HepG2 (cell line): ENCODE data around the gene TSGA10. TPM values are rescaled to one million over a fixed set of nuclear protein-coding genes. Genes with fewer than 3 reads are reported as not detected.

Source experiments
- ATF7-NPFF ChIP-seq: sonication (generic); formaldehyde crosslinking; IDR thresholded peaks from 2 replicates; pipeline ENCODE4 v1.8.1; 2023; ENCODE audit warnings: mild to moderate bottlenecking, low read depth, missing genetic modification reagents, moderate library complexity
- E2F1 ChIP-seq: sonication (generic); formaldehyde crosslinking; IDR thresholded peaks from 2 replicates; pipeline ENCODE4 v1.5.0; 2020; ENCODE audit warnings: missing genetic modification reagents
- HINFP ChIP-seq: sonication (generic); formaldehyde crosslinking; IDR thresholded peaks from 2 replicates; pipeline ENCODE4 v1.4.0; 2020; ENCODE audit warnings: low read depth, mild to moderate bottlenecking, missing genetic modification reagents
- IKZF5 ChIP-seq: IDR thresholded peaks from 2 replicates; pipeline ENCODE4 v1.6.1; 2018; ENCODE audit warnings: missing genetic modification reagents, mild to moderate bottlenecking, missing compliant biosample characterization
- KDM3A ChIP-seq: IDR thresholded peaks from 2 replicates; pipeline ENCODE4 v1.6.1; 2018; ENCODE audit warnings: low read depth, missing compliant biosample characterization
- PCBP2 ChIP-seq: fragments of 200-400 bp; formaldehyde crosslinking; optimal IDR thresholded peaks from 2 replicates; pipeline ENCODE3; 2018; ENCODE audit warnings: low read length, low read depth; ENCODE audit not compliant: poor library complexity, severe bottlenecking
- PLSCR1 ChIP-seq: sonication (generic); formaldehyde crosslinking; IDR thresholded peaks from 2 replicates; pipeline ENCODE4 v1.5.0; 2020; ENCODE audit warnings: missing genetic modification reagents, mild to moderate bottlenecking, borderline replicate concordance
- POLR2AphosphoS5 ChIP-seq: IDR thresholded peaks from 2 replicates; pipeline ENCODE4 v1.6.1; 2012; ENCODE audit warnings: low read depth, low read length
- ZNF543 ChIP-seq: sonication (generic); formaldehyde crosslinking; IDR thresholded peaks from 2 replicates; pipeline ENCODE4 v1.4.0; 2020; ENCODE audit warnings: mild to moderate bottlenecking, missing genetic modification reagents
- ZNF747 ChIP-seq: sonication (generic); formaldehyde crosslinking; IDR thresholded peaks from 2 replicates; pipeline ENCODE4 v1.8.1; 2023; ENCODE audit warnings: missing genetic modification reagents, mild to moderate bottlenecking, borderline replicate concordance
- ZNF816 ChIP-seq: sonication (generic); formaldehyde crosslinking; IDR thresholded peaks from 2 replicates; pipeline ENCODE4 v1.8.0; 2022; ENCODE audit warnings: missing genetic modification reagents, mild to moderate bottlenecking, borderline replicate concordance
- ZSCAN31 ChIP-seq: sonication (generic); formaldehyde crosslinking; IDR thresholded peaks from 2 replicates; pipeline ENCODE4 v1.5.0; 2020; ENCODE audit warnings: low read depth, mild to moderate bottlenecking, missing genetic modification reagents
- polyA plus RNA-seq, 8 experiments: library from polyadenylated mRNA; depleted of rRNA in 3 of 8; stranded (reverse) in 7 of 8; unstranded in 1 of 8; fragments of >200 nt; fragmentation: Illumina TruSeq in 4 of 8; extraction: Trizol in 4 of 8; gene quantifications; 2 replicates each; pipeline versions ENCODE4 v1.2.1 to v1.2.3, GENCODE V29; 2011 to 2016; ENCODE audit warnings: low read depth in 4 of 8, missing spikeins in 1 of 8, mixed read lengths in 1 of 8; ENCODE audit not compliant: insufficient read depth in 1 of 8
- total RNA-seq, 5 experiments: library from RNA; depleted of rRNA; stranded (reverse); fragments of >200 nt; fragmentation: Illumina TruSeq; extraction: Trizol; gene quantifications; 2 replicates each; pipeline ENCODE4 v1.2.3, GENCODE V29; 2016; ENCODE audit warnings: low read depth in 1 of 5
- TF ChIP-seq, protein P1 (sequence below): sonication (generic); formaldehyde crosslinking; conservative IDR thresholded peaks from 2 replicates; pipeline ENCODE4 v1.8.0; 2022; ENCODE audit warnings: mild to moderate bottlenecking, moderate library complexity, missing genetic modification reagents
- TF ChIP-seq, protein P2 (sequence below): sonication (generic); formaldehyde crosslinking; IDR thresholded peaks from 2 replicates; pipeline ENCODE4 v1.9.0; 2021; ENCODE audit warnings: missing genetic modification reagents, mild to moderate bottlenecking, borderline replicate concordance
- TF ChIP-seq, protein P3 (sequence below): sonication (generic); formaldehyde crosslinking; IDR thresholded peaks from 2 replicates; pipeline ENCODE4 v1.8.1; 2023; ENCODE audit warnings: mild to moderate bottlenecking, inconsistent platforms, moderate library complexity, missing genetic modification reagents, borderline replicate concordance
- TF ChIP-seq, protein P4 (sequence below): sonication (generic); formaldehyde crosslinking; IDR thresholded peaks from 2 replicates; pipeline ENCODE4 v1.4.0; 2020; ENCODE audit warnings: mild to moderate bottlenecking, missing genetic modification reagents

The TSGA10 gene
- total and polyA plus RNA-seq, 2 of the 13 experiments (the other 11 are each of a cell fraction or from before 2014, with no cell fraction given), result 4.7 to 13.1 TPM

DNA sequence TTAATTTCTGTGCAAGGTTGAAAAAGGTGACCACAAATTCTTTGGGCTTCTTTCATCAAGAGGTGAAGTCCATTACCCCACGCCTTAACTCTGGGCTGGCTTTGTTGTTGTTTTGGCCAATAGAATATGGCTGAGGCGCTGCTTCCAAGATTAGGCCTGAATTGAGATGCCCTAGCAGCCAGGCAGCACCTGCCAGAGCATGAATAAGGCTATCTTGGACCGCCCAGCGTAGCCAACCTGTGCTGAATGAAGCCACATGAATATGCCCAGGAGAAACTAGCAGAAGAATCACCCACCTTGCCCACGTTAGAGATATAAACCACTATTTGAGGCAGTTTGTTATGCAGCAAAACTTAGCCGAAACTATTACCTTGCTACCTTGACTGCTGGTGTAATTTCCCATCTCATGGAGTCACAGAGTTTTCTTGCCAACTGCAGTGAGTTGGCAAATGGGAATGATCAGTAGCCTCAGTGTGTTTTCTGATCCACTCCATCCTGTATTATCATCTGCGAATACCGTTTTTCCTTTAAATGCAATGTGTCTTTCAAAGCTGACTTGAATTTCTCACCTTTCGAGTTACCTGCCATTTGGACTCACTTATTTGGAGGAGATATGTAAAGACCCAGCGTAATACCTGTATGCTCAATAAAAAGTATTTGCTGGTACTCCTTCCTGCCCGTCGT, 679 bp downstream of the TSGA10 start (continued):
- TF ChIP-seq, protein P1, sequence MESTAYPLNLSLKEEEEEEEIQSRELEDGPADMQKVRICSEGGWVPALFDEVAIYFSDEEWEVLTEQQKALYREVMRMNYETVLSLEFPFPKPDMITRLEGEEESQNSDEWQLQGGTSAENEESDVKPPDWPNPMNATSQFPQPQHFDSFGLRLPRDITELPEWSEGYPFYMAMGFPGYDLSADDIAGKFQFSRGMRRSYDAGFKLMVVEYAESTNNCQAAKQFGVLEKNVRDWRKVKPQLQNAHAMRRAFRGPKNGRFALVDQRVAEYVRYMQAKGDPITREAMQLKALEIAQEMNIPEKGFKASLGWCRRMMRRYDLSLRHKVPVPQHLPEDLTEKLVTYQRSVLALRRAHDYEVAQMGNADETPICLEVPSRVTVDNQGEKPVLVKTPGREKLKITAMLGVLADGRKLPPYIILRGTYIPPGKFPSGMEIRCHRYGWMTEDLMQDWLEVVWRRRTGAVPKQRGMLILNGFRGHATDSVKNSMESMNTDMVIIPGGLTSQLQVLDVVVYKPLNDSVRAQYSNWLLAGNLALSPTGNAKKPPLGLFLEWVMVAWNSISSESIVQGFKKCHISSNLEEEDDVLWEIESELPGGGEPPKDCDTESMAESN (CRISPR knock-in tag), result no peak
- TF ChIP-seq ZNF816 (CRISPR knock-in tag), result 0 out of 2 replicates have a peak, but pooled peaks have one; percentile 49
- no peak for TF ChIP-seq E2F1 (CRISPR knock-in tag)
- TF ChIP-seq, protein P2, sequence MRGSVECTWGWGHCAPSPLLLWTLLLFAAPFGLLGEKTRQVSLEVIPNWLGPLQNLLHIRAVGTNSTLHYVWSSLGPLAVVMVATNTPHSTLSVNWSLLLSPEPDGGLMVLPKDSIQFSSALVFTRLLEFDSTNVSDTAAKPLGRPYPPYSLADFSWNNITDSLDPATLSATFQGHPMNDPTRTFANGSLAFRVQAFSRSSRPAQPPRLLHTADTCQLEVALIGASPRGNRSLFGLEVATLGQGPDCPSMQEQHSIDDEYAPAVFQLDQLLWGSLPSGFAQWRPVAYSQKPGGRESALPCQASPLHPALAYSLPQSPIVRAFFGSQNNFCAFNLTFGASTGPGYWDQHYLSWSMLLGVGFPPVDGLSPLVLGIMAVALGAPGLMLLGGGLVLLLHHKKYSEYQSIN (CRISPR knock-in tag), result no peak
- TF ChIP-seq KDM3A (CRISPR knock-in tag), result no peak
- no peak for TF ChIP-seq ZNF747 (CRISPR knock-in tag)
- no peak for TF ChIP-seq POLR2AphosphoS5
- TF ChIP-seq HINFP, result no peak
- TF ChIP-seq, protein P3, sequence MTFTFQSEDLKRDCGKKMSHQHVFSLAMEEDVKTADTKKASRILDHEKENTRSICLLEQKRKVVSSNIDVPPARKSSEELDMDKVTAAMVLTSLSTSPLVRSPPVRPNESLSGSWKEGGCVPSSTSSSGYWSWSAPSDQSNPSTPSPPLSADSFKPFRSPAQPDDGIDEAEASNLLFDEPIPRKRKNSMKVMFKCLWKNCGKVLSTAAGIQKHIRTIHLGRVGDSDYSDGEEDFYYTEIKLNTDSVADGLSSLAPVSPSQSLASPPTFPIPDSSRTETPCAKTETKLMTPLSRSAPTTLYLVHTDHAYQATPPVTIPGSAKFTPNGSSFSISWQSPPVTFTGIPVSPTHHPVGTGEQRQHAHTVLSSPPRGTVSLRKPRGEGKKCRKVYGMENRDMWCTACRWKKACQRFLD (CRISPR knock-in tag), result no peak
- no peak for TF ChIP-seq ZNF543 (CRISPR knock-in tag)
- TF ChIP-seq, protein P4, sequence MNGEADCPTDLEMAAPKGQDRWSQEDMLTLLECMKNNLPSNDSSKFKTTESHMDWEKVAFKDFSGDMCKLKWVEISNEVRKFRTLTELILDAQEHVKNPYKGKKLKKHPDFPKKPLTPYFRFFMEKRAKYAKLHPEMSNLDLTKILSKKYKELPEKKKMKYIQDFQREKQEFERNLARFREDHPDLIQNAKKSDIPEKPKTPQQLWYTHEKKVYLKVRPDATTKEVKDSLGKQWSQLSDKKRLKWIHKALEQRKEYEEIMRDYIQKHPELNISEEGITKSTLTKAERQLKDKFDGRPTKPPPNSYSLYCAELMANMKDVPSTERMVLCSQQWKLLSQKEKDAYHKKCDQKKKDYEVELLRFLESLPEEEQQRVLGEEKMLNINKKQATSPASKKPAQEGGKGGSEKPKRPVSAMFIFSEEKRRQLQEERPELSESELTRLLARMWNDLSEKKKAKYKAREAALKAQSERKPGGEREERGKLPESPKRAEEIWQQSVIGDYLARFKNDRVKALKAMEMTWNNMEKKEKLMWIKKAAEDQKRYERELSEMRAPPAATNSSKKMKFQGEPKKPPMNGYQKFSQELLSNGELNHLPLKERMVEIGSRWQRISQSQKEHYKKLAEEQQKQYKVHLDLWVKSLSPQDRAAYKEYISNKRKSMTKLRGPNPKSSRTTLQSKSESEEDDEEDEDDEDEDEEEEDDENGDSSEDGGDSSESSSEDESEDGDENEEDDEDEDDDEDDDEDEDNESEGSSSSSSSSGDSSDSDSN, result no peak
- TF ChIP-seq ZSCAN31 (CRISPR knock-in tag), result no peak
- TF ChIP-seq IKZF5 (CRISPR knock-in tag), result no peak
- TF ChIP-seq PLSCR1 (CRISPR knock-in tag), result no peak
- TF ChIP-seq ATF7-NPFF (CRISPR knock-in tag), result no peak
- no peak for TF ChIP-seq PCBP2
